HepG2 (cell line): ENCODE results near the gene LCORL.

Experiments used
- CTCF ChIP-seq: sonication (generic); formaldehyde crosslinking; IDR thresholded peaks from 2 replicates; pipeline ENCODE4 v1.5.0; 2020; ENCODE audit warnings: mild to moderate bottlenecking, missing genetic modification reagents, moderate library complexity
- DPF2 ChIP-seq: sonication (generic); formaldehyde crosslinking; IDR thresholded peaks from 2 replicates; pipeline ENCODE4 v1.4.0; 2020; ENCODE audit warnings: mild to moderate bottlenecking, low read depth, missing genetic modification reagents, borderline replicate concordance
- EP300 ChIP-seq, 3 experiments: sonication (generic) in 1 of 3; formaldehyde crosslinking in 1 of 3; IDR thresholded peaks; 2 replicates each; pipeline versions ENCODE4 v1.5.1 to v1.6.1; 2011 to 2020; ENCODE audit warnings: low read depth in 2 of 3, low read length in 2 of 3, borderline replicate concordance in 1 of 3, improper control_type of control experiment in 1 of 3, mild to moderate bottlenecking in 1 of 3, missing genetic modification reagents in 1 of 3, moderate library complexity in 1 of 3
- EZH2 ChIP-seq: conservative IDR thresholded peaks from 2 replicates; pipeline ENCODE4 v1.6.1; 2012; ENCODE audit warnings: mild to moderate bottlenecking, low read depth, low read length, moderate library complexity
- ISL2 ChIP-seq: sonication (generic); formaldehyde crosslinking; IDR thresholded peaks from 2 replicates; pipeline ENCODE4 v1.5.0; 2020; ENCODE audit warnings: missing genetic modification reagents
- RAD21 ChIP-seq: fragments of 450-650 bp; formaldehyde crosslinking; IDR thresholded peaks from 2 replicates; pipeline ENCODE4 v1.5.0; 2020; ENCODE audit warnings: mild to moderate bottlenecking
- RELA ChIP-seq: sonication (generic); formaldehyde crosslinking; IDR thresholded peaks from 2 replicates; pipeline ENCODE4 v1.4.0; 2020; ENCODE audit warnings: missing genetic modification reagents
- XBP1 ChIP-seq: sonication (generic); formaldehyde crosslinking; IDR thresholded peaks from 2 replicates; pipeline ENCODE4 v1.5.0; 2020; ENCODE audit warnings: missing genetic modification reagents

DNA sequence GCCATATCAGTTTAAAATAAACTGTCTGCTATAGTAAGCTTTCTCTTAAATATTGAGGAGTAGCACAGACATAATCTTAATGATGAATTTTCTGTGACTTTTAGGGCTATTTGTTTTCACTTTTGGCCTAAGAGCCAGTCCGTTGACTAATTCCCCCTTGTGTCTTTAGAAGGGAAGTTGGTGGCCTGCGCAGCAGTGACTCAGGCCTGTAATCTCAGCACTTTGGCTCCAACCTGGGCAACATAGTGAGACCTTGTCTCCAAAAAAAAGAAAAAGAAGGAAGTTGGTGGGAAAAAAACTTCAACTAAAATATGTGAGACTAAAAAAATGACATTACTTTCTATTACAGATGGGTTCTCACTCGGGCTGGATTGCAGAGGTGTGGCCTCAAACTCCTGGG, 207.4 kb downstream of the LCORL start:
- TF ChIP-seq ISL2 (CRISPR knock-in tag) (no peak), CTCF (CRISPR knock-in tag) (no peak), DPF2 (CRISPR knock-in tag) (no peak), RAD21 (CRISPR knock-in tag) (no peak), XBP1 (no peak), EP300 (IDR thresholded peaks at IDR 0.05; ENCODE audit: low read depth in 2 of 2, low read length in 2 of 2) (no peak), EP300 (CRISPR knock-in tag; IDR thresholded peaks at IDR 0.05; ENCODE audit: borderline replicate concordance) (no peak), EZH2 (no peak), RELA (CRISPR knock-in tag) (no peak)
